GM19397 (cell line): ENCODE measurements around the gene LYL1.
A peak's percentile ranks its signal among the peaks of the same experiment; 100 is the strongest.

Experiments
- ATAC-seq: cut with Tn5 transposase; IDR thresholded peaks from one replicate; pipeline ENCODE4 v1.9.1; 2021; ENCODE audit warnings: mild to moderate bottlenecking, moderate library complexity; ENCODE audit not compliant: unreplicated experiment

Gene LYL1

GRCh38 chr19:13094771-13095392 is 7.8 kb downstream of the LYL1 start:
- no peak for ATAC-seq

- ATAC-seq: no peak
Observed at GRCh38 chr19:13094106-13094504, 8.6 kb downstream of the LYL1 start.

DNA sequence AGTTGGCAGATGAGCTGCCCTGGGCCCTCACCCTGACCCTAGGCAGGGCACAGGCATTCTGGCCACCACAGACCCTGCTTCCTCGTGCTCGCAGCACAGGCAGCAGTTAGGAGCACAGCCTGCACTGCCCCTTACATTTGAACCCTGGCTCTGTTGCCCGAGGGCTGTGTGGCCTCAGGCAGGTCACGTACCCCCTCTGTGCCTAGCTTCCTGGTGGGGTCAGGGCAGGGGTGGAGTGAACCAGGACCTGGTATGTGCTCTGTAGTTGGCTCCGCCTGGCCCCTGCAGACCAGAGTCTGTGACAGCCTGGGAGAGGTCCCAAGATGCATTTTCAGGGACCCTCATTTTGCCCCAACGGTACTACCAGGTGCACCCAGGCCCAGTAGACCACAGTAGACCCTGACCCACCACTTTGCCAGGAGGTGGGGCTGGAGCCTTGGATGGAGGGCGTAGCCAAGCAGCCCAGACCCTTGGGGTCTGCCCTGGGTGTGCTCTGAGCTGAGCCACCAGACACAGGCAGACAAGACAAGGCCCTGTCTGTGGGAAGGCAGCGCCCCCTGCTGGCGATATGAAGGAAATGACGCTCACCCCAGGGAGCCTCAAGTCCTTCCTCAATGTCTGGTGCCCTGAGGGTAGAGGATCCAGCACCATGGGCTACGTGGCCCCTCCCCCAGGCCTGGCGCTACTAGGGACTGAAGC is 9.1 kb downstream of the LYL1 start:
- ATAC-seq: peak; percentile 47

- ATAC-seq: no peak
Observed at GRCh38 chr19:13092606-13093235, 9.9 kb downstream of the LYL1 start.

- ATAC-seq: no peak
Observed at GRCh38 chr19:13092158-13092543, 10.5 kb downstream of the LYL1 start.

GRCh38 chr19:13091400-13092157 is 11.1 kb downstream of the LYL1 start:
- ATAC-seq: no peak

GRCh38 chr19:13090511-13091231 is 12.0 kb downstream of the LYL1 start:
- ATAC-seq: no peak

DNA sequence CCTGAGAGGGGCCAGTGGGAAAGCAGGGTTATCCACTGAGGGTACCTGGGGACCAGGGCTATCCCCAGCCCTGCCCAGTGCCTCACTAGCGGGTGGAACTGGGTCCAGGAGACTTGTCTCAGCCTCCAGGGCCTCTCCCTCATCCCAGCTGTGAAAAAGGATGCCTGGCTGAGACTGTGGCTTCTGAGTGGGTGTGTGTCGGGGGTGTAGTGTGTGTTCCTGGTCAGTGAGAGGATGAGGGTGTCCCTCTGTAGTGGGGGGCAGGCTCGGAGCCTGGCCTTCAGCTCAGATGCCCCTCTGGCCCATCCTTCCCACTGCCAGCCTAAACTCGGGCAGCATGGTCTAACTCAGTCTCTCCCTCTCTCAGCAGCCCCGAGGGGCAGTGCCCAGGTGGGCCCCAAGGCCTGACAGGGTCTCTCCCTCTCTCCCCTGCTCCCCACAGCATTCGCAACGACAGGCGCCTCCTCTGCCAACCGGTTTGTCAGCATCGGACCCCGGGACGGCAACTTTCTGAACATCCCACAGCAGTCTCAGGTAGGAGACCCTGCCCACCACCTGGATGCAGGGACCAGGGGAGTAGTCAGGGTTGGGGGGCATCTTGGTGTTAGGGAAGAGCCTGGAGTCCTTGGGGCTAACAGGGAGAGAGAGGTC is 12.7 kb downstream of the LYL1 start:
- no peak for ATAC-seq

DNA sequence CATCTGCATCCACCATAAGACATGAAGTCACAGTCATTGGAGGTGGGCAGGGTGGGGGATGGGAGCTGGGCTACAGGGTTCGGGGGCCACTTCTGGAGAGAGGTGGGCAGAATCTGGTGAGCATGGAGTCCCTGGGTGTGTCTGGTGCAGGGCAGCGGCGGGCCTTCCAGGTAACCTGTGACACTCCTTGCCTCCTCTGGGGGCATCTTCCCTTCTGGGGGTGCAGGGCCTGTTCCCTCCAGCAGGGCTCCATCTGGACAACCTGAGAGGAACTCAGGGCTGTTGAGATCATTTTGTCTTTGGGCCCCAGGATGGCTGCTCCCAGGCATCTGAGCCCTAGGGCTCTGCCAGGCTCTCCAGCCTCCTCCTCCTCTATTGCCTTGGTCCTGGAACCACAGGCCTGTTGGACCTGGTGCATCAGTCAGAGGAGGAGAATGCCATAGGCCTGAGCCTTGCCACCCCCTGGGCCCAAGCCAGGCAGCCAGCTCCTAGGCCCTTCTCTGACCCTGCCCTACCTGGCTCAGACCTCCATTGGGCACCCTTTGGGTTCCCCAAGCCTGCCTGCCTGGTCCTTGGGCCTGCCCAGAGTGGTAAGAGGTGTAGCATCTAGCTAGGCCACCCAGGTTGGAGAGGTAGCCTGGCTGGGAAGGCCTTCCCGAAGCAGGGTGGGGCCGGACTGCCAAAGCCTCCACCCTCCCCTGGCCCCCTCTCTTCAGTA is 13.4 kb downstream of the LYL1 start:
- no peak for ATAC-seq

GRCh38 chr19:13087795-13088537 is 14.7 kb downstream of the LYL1 start:
- no peak for ATAC-seq

DNA sequence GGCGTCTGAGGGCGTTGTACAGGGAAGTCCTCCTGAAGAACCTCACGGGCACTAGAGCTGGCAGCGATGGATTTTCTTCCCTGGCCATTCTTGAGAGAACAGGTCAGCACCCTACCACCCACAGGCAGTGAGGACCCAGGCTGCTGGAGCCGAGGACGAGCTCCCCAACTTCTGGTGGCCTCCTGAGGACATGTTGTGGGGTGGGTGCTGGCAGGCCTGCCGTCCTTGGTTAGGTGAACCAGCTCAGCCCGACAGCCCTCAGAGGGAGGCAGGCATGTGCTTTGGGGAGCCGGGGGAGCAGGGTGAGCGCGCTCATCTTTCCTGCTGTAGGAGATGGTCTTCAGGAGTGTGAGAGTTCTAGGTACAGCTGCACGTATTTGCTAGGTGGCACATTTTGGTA is 15.4 kb downstream of the LYL1 start:
- no peak for ATAC-seq

DNA sequence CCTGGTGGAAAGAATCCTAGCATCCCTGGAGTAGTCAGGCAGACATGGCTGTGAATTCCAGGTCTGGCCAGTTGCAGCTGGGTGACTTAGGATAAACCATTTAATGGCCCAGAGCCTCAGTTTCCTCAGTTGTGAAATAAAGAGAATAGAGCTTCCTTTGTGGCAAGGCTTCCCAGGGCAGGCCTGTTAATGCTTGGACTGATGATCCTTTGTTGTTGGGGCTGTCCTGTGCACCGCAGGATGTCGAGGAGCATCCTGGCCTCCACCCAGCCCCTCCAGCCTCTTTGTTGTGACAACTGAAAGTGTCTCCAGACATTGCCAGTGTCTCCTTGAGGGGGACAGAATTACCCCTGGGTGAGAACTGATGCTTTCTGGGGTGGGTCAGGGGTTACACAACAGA is 16.3 kb downstream of the LYL1 start:
- no peak for ATAC-seq

- no peak for ATAC-seq
Observed at GRCh38 chr19:13085666-13086065, 17.0 kb downstream of the LYL1 start.

- ATAC-seq: no peak
Observed at GRCh38 chr19:13083627-13084026, 19.0 kb downstream of the LYL1 start.

- ATAC-seq: no peak
Observed at GRCh38 chr19:13083008-13083404, 19.7 kb downstream of the LYL1 start.

DNA sequence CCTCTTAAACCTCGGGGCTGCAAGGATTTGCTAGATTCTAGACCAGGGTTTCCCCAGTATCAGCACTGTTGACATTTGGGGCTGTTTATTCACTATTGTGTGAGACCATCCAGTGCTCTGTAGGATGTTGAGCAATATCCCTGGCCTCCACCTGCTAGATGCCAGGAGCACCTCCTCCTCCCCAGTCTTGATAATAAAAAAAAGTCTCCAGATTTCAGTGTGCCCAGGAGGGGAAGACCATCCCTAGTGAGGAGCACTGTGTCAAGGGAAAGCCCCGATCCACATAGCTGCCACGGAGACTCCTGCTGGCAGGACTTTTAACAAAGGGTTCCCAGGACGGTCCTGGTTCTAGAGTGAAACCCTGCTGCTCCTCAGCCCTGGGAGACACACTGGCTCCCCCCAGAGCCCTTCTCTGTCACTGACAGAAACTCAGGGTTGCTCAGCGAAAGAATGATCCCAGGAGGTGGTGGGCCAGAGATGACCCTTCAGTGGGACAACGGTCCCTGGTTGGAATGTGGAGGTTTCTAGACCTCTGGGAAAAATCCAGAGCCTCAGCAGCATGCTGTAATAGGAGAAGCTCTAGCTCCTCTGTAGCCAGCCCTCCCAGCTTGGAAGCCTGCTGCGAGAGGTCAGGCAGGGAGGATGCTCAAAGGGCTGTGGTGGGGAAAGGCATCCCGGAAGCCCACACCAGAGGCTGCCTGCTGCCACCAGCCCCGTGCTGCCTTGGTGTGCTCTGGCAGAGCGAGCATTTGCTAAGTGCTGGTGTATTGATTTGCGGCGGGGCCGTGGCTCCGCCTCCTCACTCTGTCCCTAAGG is 20.3 kb downstream of the LYL1 start:
- ATAC-seq: no peak

DNA sequence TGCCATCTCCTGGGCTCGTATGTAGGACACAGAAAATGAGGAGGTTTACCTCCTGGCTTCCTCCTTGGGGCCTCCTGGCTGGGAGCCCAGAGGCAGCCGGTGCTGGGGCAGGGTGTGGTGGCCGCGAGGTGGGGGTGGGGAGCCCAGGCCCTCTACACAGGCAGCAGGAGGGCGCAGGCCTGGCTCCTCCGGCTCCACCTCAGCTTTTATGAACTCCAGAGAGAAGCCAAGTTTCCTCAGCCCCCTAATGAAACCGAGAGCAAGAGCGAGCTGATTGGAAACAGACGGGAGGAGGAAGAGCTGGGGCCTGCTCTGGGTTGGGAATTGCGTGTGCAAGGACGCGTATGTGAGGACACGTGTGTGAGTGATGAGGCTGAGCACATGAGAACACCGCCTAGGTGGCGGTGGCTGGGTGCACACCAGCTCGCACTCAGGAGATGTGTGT is 23.1 kb downstream of the LYL1 start:
- ATAC-seq: no peak

GRCh38 chr19:13078897-13079541 is 23.6 kb downstream of the LYL1 start:
- ATAC-seq: no peak
